GM12864 (cell line): Measurements from ENCODE around the gene AGO3.

ENCODE experiments used
- DNase-seq: peaks from one replicate; pipeline ENCODE4 v3.0.0-alpha.2; 2011; ENCODE audit warnings: low read depth
- H3K4me3 ChIP-seq: 2 replicates; pipeline ENCODE4 v1.5.1; 2011; ENCODE audit warnings: mild to moderate bottlenecking, low read depth, low read length, control low read depth
- CTCF ChIP-seq: IDR thresholded peaks from 2 replicates; pipeline ENCODE4 v1.5.1; 2011; ENCODE audit warnings: low read depth, mild to moderate bottlenecking, moderate library complexity, low read length, control low read depth, inconsistent platforms; ENCODE audit errors: missing control alignments

The AGO3 gene

DNA sequence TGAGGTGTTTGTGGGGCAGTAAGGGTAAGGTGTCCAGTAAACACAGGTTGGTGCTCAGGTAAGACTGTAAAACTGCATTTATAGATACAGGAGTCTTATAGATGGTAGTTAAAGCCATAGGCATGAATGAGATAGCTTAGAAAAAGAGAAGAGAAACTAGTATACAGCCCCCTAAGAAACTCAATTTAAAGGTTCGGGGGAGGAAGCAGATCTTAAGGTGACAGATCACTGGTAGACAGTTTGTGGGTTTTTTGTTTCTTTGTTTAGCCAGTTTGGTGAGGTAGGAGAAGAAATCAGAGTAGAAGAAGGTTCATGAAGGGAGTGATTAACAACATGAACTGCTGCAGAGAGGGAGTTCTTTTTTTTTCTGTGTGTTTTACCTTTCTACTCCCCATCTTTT, 6.1 kb upstream of the AGO3 start:
- TF ChIP-seq CTCF, result no peak
- no peak overlapping the region for H3K4me3 ChIP-seq
- DNase-seq, result no peak

GRCh38 chr1:35925741-35926140, 5.2 kb upstream of the AGO3 start:
- H3K4me3 ChIP-seq, result no peak overlapping the region
- DNase-seq, result no peak
- no peak for TF ChIP-seq CTCF

- H3K4me3 ChIP-seq, result no peak overlapping the region
- TF ChIP-seq CTCF, result no peak
- DNase-seq, result no peak
Measured at GRCh38 chr1:35927472-35927871, 3.4 kb upstream of the AGO3 start.

DNA sequence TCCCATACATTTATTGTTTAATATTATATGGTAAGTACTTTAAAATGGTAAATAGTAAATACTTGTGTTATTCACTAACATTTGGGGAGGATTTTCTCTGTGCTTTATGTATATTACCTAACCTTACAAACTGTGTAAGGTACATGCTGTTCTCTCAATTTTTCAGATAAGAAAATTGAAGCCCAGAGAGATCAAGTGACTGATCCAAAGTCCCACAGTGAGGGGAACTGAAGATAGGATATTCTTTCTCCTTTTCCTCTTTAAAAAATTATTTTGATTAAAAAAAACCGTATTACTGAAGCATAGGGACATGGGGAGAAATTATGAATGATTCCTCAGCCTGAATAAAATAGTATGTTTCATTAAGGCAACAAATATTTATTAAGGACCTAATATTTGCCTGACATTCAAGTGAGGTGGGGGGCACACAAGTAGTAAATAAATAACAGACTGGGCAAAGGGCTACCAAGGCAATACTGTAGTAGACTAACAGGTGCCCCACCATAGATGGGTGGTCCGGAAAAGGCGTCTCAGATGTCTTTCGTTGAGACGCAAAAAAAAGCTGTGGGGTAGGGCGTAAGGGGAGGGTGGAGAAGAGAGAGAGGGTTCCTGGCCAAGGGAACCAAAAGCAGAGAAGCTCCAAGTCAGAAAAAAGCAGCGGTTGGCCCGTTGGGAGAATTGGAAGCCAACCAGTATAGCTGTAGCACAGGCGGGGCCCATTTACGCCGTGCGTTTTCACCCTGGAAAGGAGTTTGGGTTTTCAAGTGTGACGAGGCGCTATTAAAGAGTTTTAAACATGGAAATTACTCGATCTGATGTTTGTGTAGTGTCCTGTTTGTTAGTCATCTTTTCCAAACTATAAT, 944 bp upstream of the AGO3 start:
- H3K4me3 ChIP-seq, result peak overlapping the region; percentile 88
- no peak for DNase-seq
- no peak for TF ChIP-seq CTCF

- TF ChIP-seq CTCF, result no peak
- H3K4me3 ChIP-seq, result peak overlapping the region; percentile 88
- no peak for DNase-seq
Measured at GRCh38 chr1:35931446-35932157, 697 bp downstream of the AGO3 start.

- no peak for TF ChIP-seq CTCF
- DNase-seq, result no peak
- peak overlapping the region; percentile 88 for H3K4me3 ChIP-seq
Measured at GRCh38 chr1:35932158-35932636, 1.3 kb downstream of the AGO3 start.
